NCI-H2081 (cell line): ENCODE results near the gene ATN1.

Experiments used
- DNase-seq, 2 experiments: peaks; one replicate each; lab custom pipeline; 2025; lab: John Stamatoyannopoulos, UW

ATN1 gene

GRCh38 chr12:6957741-6958608 is 30.2 kb downstream of the ATN1 start:
- DNase-seq = no peak

- DNase-seq = no peak
Measured at GRCh38 chr12:6958609-6959057, 30.9 kb downstream of the ATN1 start.

DNA sequence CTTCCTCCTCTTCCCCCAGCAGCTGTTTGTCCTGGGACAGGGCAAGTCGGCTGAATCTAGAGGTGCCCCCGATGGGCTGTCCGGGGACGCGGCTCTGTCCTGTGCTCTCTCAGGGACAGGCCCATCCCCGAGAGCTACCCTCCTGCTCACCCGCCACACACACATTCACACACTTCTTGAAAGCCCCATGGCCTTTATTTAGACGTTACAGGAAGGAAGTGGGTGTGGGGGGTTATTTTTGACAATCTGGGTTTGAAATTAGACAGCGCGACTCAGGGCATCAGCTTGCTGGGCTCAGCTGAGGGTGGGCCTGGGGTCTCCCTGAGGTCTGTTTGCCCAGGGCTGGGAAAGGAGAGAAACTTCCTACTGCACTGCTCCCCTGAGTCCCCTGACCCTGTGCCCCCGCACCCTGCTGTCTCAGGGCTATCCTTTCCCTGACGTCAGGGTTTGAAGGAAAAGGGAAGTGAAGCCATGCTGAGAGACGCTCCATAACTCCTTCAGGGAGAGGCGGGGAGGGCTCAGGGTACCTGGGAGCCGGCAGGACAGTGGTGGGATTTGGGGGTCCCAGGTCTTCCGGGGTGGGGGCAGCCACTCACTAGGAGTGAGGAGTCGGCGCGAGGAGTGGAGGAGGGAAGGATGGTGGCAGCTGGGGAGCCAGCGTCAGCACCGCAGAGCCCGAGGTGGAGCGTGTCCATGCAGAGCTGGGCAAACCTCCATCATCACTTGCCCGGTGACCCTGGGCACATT is 31.5 kb downstream of the ATN1 start:
- no peak for DNase-seq

GRCh38 chr12:6959805-6960592 is 32.2 kb downstream of the ATN1 start:
- DNase-seq = no peak

GRCh38 chr12:6960593-6961277 is 33.0 kb downstream of the ATN1 start:
- no peak for DNase-seq

- peak; percentile 34 to 60 for DNase-seq
Measured at GRCh38 chr12:6961278-6961694, 33.5 kb downstream of the ATN1 start.

- peak; percentile 93 to 96 for DNase-seq
Measured at GRCh38 chr12:6961695-6962284, 34.0 kb downstream of the ATN1 start.

- peak; percentile 93 to 96 for DNase-seq
Measured at GRCh38 chr12:6962285-6963015, 34.7 kb downstream of the ATN1 start.

DNA sequence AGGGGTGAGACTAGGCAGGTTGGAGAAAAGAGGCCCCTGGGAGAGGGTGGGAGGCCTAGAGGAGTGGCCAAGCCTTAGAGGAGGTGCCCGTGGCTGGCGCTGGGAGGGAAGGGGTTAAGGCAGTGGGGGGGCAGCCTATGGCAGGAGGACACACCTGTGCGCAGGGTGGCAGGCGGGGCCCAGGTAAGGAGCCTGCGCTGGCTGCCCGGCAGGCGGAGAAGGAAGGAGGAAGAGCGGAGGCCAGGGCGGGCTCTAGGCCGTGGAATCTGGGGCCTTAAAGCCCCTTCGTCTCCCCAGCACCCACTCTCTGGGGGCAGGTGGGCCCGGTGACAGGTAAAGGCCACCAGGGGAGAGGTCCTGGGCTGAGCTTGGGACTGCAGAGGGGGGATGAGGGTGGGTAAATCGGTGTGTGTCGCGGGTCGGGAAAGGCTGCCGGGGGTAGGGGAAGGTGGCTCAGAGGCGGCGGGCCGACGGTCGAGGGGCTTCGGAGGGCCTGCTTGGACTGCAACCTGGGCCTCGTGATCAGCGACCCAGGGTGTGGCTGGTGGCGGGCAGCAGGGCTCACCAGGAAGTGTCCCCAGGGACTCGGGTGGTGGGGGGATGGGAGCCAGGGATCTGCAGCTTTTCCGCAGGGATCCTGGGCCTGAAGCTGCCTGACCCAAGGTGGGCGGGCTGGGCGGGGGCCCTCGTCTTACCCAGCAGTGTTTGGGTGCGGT is 35.4 kb downstream of the ATN1 start:
- peak; percentile 94 to 95 for DNase-seq

DNA sequence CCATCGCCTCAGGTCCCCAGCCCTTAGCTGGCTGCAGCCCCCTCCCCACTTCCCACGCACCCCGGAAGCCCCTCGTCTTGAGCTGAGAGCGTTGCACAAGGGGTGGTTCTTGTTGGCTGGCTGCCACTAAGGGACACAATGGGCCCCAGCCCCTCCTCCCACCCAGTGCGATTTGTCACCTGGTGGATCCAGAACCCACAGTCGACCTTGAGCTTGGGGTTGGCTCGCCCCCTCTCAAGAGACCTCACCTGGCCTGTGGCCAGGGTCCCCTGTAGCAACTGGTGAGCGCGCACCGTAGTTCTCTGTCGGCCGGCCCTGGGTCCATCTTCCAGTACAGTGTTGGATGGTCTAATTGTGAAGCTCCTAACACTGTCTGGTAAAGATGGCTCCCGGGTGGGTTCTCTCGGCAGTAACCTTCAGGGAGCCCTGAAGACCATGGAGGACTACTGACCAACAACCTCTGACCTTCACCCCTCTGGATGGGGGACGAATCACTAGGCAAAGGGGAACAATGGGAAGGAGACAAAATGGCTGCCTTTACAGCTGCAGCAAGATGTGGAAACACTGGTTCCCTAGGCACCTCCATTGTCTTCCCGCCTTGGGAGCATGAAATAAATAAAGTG is 36.1 kb downstream of the ATN1 start:
- DNase-seq = peak; percentile 77 to 79

GRCh38 chr12:6964605-6965025 is 36.9 kb downstream of the ATN1 start:
- no peak for DNase-seq

DNA sequence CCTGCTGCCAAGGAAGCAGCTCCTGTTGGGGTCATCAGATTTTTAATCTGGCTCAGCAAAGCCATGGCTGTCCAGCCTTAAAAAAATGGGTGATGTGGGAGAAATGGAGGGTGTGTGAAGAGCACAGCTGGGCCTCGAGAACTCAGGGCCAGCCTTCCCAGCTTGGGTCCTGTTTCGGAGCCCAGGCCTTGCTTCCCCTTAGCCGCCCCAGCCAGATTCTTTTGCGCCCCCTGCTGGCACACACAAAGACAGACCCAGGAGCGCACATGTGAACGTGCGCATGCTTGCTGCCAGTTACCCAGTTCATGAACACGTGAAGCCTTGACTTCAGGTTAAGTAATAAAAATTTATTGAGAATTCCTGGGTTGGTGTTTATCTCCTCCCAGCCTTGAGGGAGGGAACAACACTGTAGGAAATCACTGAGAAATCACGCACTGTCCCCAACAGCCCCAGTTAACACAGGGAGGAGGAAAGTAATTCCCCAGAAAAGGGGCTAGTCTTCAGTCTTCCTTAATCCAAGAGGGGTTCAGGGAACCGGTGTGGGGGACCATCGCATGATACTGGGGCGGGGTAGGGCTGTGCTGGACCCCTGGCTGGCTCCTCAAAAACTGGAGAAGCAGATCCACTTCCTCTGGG is 37.4 kb downstream of the ATN1 start:
- peak; percentile 91 to 93 for DNase-seq

DNA sequence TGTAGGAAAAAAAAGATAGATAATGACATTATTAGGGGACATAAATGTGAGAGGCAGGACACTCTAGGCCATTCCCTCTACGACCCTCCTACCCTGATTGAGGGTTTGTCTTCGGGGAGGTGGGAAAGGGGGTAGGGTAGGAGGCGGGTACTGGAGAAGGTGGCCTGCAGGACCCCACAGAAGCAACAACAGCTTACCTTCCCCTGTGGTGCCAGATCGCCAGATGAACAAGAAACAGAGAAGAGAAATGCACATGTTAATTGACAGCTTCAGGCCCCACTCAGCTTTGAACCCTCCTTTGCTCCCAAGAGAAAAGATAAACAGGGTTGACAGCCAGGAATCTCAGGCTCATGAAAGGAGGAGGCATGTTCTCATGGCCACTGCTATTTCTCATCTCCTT is 38.0 kb downstream of the ATN1 start:
- DNase-seq = no peak

- DNase-seq = no peak
Measured at GRCh38 chr12:6966351-6966750, 38.6 kb downstream of the ATN1 start.

DNA sequence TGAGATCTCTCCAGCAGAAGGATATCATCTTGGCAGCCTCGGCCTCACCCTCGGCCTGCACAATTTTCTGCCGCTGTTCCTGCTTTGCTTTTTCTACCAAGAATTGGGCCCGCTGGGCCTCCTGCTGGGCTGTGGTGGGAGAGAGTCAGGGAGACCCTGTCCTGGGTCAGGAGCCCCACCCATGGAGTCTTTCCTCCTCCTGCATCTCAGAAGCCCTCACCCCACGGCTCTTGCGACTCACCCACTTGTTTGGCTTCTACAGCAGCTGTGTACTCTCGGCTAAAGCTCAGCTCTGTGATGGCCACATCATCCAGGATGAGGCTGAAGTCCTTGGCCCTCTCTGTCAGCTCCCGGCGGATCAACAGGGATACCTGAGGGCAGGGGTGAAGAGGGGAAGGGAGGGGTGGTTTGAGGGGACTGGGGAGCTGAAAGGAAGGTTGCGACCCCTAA is 39.9 kb downstream of the ATN1 start:
- DNase-seq = no peak

DNA sequence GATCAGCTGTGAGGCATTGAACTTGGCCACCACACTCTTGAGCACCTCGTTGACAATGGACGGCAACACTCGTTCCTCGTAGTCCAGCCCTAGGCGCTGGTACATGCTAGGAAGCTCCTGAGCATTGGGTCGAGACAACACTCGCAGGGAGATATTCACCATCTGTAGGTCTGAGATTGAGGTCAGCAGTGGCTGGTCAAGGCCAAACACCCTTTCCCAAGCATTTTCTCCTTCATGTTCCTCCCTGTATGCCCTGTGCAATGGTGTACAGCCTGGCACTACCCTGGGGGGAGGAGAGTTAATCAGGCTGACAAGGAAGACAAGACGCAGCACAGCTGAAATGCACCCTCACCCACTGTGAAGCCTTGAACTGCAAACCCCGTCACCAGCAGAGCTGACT is 40.7 kb downstream of the ATN1 start:
- no peak for DNase-seq

DNA sequence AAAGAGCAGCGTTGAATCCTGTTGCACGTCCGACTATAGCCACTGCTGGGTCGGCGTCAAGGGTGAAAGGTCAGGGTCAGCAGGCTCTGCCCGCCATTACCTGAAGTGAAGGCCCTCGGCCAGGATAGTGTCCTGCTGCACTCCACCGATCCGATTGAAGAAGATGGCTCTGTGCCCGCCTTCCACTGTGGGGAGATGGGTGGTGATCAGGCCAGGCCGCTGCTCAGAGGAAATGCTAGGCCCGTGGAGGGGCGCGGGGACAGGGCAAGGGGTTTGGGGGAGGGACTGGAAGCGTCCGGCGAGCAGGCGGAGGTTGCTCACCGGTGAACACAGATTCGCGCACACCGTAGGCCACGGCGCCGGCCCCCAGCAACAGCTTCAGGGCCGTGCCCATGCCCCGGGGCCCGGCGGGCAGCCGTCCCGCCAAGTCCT is 42.4 kb downstream of the ATN1 start:
- no peak for DNase-seq

GRCh38 chr12:6974180-6974579 is 46.4 kb downstream of the ATN1 start:
- DNase-seq = no peak
